ENCODE measurements around the gene SHISAL2B. TPM values are rescaled to one million over a fixed set of nuclear protein-coding genes. Genes with fewer than 3 reads are reported as not detected.

The SHISAL2B gene
- total RNA-seq, 4 donors from 2014 or later: not detected

DNA sequence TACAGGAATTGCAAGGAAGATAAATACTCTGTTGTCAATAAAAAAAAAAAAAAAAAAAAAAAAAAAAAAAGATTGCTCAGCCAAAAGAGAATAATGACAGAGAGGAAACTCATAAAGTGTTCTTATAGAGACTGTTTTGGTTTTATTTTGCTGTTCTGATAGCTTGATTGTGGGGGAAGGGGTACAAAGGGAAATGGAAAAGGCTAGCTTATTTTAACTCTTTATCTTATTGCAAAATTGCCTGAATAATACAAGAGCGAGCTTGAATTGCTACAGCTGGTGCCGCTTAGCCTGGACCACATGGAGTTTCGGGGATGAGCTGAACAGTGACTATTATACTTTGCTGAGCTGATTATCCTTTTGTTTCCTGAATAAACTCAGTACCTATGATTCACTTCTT is 31.0 kb upstream of the SHISAL2B start:
- no peak for TF ChIP-seq CTCF (IDR thresholded peaks at IDR 0.05; ENCODE audit: low read depth)

- no peak for TF ChIP-seq CTCF (IDR thresholded peaks at IDR 0.05; ENCODE audit: low read depth)
These were observed 25.1 kb upstream of the SHISAL2B start for GRCh38 chr5:64665243-64665642.

DNA sequence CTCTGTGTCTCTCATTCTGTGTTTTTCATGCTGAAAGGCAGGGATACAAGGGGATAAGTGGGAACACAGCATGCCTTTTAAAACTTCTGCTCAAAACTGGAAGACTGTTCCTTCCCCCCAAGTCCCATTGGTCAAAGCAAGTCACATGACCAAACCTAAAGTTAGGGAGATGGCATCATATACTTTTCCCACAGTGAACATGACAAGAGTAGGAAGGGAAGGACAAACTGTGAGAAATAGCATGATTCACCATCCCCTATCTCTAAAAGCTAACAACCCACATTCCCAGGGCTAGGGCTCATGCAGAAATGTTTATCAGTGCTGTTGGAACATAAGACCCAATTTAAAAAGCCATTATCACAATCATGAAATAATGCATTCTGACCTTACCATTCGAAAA is 24.2 kb upstream of the SHISAL2B start:
- TF ChIP-seq CTCF (IDR thresholded peaks at IDR 0.05; ENCODE audit: low read depth): no peak

DNA sequence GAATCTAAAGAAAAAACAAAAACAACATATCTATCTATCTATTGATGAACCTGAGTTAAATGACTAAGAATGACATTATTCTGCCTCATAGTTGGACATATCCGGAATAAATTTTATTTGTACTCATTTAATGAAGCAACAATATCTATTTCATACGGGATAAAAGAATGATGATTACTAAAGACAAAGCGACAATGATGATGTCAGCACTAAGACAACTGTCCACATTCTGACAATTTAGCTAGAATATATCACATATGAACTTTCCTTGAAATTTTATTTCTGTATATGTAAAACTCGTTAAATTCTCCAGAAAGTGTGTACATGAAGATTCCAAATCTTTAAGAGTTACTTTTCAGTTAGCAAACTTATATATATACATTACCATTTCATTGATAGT is 23.2 kb upstream of the SHISAL2B start:
- no peak for TF ChIP-seq CTCF (IDR thresholded peaks at IDR 0.05; ENCODE audit: low read depth)

- TF ChIP-seq CTCF (IDR thresholded peaks at IDR 0.05; ENCODE audit: low read depth): no peak
These were observed 20.0 kb upstream of the SHISAL2B start for GRCh38 chr5:64670277-64670676.

GRCh38 chr5:64671678-64672077 is 18.6 kb upstream of the SHISAL2B start:
- TF ChIP-seq CTCF (IDR thresholded peaks at IDR 0.05; ENCODE audit: low read depth): no peak

GRCh38 chr5:64678374-64678773 is 11.9 kb upstream of the SHISAL2B start:
- TF ChIP-seq CTCF (IDR thresholded peaks at IDR 0.05; ENCODE audit: low read depth): no peak

Measured in subcutaneous adipose tissue (tissue), 4 donors.